ENCODE data around the gene RGL3.
"Not testable (repeated sequence)": the region's sequence is repeated elsewhere in the genome, so short reads cannot be mapped to it uniquely, and the experiment has no call there.

RGL3 gene

DNA sequence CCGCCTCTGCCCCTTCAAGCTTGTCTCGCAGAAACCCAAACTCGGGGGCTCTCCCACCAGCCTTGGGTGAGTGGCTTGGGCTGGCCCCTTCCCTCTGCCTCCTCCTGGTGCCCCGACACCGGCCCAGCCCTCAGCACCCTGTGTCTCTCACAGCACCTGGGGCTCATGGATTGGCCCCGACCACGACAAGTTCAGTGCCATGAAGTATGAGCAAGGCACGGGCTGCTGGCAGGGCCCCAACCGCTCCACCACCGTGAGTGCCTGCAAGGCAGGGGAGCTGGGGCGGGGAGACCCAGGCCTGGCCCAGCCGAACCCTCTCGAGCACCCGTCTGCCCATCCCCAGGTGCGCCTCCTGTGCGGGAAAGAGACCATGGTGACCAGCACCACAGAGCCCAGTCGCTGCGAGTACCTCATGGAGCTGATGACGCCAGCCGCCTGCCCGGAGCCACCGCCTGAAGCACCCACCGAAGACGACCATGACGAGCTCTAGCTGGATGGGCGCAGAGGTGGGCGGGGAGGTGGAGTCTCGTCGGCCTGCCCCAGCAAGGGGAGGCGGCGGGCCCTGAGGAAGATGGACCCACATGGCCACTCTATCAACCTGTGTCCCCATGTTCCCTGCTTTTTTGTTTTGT is 29.9 kb upstream of the RGL3 start:
- DNase-seq, result no peak

- no peak for DNase-seq
Measured at GRCh38 chr19:11448410-11448809, 29.3 kb upstream of the RGL3 start.

- DNase-seq, result no peak
Measured at GRCh38 chr19:11447347-11448262, 28.5 kb upstream of the RGL3 start.

DNA sequence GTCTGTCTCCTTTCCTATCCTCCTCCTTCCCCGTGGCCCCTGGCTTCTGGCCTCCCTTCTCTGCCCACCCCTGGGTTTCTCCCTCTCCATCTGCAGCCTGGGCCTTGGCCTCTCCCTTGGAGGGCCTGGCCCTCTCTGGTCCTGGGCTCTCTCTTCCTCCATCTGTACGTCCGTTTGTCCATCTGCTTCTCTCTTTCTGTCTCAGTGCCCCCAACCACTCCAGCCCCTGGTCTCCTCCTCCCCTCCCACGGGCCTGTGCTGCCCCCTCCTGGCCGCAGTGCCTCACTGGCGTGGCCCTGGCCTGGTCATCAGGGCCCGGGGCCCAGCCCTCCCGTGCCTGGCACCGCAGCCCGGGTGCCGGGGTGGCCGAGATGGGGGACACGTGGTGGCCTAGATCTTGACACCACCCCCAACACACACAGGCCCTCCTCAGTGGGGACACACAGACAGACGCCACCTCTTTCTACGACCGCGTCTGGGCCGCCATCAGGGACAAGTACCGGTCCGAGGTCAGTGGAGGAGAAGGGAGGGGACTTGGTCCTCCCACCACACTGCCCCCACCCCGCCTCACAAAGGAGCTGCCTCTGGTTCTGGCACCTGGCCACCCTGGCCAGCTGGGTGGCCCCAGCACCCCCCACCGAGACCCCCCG is 27.7 kb upstream of the RGL3 start:
- peak; percentile 51 for DNase-seq

- no peak for DNase-seq
Measured at GRCh38 chr19:11446271-11446651, 27.1 kb upstream of the RGL3 start.

DNA sequence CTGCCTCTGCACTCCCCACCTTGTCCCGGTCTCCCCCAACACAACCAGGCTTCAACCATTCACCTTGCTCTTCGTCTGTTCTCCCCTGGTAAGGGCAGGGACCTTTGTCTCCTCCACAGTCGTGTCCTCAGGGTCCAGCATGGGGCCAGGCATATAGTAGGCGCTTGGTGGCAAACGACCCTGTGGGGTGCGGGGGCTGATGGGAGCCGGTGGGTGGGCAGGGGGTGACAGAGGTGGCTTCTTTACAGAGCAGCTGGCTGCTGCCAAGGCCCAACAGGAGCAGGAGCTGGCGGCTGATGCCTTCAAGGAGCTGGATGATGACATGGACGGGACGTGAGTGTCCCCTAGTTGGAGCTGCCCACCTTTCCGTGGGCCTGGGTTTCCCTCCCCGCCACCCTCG is 26.0 kb upstream of the RGL3 start:
- DNase-seq, result no peak

- no peak for DNase-seq
Measured at GRCh38 chr19:11444059-11444458, 24.9 kb upstream of the RGL3 start.

GRCh38 chr19:11437955-11438354 is 18.8 kb upstream of the RGL3 start:
- no peak for DNase-seq

DNA sequence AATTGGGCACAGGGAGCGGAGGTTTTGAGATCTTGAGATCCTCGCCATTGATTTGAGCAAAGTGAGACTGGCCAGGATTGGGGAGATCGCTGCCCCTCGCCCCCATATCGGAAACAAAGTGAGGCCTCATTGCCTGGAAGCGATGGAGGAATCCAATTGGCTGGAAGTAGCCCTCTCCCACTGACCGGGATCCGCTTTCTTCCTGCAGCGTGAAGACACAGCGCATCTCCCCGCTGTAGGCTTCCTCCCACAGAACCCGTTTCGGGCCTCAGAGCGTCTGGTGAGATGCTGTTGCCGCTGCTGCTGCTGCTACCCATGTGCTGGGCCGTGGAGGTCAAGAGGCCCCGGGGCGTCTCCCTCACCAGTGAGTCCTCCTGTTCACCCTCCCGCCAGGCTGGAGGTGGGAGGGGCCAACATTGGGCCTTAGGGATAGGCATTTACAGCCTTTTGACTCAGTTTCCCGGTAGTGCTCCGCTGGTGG is 16.8 kb upstream of the RGL3 start:
- DNase-seq, result no peak

DNA sequence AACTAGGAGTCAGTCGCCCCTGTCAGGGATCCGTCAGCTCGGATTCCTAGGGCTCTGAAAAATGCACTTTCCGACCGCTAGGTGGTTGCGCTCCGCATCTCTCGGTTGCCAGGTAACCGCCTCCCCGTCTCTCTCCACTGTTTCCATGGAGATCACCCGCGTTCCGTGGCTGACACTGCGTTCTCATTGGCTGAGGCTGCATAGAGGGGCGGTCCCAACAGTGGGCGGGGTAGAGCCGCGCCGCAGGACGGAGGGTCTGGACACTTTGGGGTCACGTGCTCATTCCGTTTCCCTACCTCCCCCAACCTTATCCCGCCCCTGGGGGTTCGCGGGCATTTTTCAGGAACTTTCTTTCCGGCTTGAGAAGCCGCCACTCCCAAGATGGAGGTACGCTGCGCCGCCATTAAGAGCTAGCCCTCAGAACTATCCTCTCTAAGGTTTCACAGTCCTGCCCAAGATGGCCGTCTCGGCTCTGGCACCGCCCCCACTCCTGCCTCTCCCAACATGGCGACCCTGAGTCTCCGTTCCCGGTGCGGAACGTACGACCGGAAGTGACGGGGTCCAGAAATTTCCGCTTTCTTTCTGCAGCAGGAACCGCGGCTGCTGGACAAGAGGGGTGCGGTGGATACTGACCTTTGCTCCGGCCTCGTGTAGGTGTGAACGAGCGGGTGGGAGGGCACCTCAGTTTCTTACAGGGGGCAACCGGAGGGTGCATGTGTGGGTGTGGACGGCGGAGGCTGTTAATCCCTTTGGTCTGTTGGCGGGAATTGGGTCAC is 16.1 kb upstream of the RGL3 start, which contains the start of the genes ODAD3 and PRKCSH:
ODAD3 (minus strand) TSS at position 65 of the 776 bp plus-strand sequence. CDS start 105 bp downstream, outside the sequence.
PRKCSH (plus strand) TSS at position 579 of the 776 bp plus-strand sequence. CDS start 483 bp downstream, outside the sequence.
- peak; percentile 97 for DNase-seq

- DNase-seq, result no peak
Measured at GRCh38 chr19:11434703-11435056, 15.6 kb upstream of the RGL3 start.

DNA sequence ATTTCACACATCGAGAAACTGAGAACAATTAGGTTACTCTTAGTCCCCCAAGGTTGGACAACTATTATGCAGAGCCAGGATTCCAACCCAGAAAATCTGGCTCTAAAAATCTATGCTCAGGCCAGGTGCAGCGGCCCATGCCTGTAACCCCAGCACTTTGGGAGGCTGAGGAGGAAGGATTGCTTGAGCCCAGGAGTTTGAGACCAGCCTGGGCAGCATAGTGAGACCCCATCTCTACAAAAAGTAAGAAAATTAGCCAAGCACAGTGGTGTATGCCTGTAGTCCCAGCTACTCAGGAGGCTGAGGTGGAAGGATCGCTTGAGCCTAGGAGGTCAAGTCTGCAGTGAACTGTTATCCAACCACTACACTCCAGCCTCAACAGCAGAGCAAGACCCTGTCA is 14.4 kb upstream of the RGL3 start:
- not testable (repeated sequence) for DNase-seq

- no peak for DNase-seq
Measured at GRCh38 chr19:11426656-11427055, 7.5 kb upstream of the RGL3 start.

- DNase-seq, result no peak
Measured at GRCh38 chr19:11425719-11426457, 6.8 kb upstream of the RGL3 start.

DNA sequence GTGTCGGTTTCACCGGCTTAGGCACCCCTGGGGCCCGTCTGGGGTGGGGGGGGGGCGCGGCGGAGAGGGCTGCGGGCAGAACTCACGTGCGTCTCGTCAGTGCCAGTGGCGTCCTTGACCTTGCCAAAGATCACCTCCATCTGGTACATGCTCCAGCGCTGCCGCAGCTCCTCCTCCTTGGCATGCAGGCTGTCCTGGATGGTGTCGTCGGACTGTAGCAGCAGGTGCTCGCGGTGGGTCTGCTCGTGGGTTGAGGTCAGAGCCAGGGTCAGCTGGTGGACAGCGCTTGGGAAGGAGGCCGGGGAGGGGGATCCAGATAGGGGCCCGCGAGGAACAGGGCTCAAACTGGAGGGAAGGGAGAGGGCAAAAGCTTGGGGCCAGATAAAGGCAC is 4.7 kb upstream of the RGL3 start:
- no peak for DNase-seq

DNA sequence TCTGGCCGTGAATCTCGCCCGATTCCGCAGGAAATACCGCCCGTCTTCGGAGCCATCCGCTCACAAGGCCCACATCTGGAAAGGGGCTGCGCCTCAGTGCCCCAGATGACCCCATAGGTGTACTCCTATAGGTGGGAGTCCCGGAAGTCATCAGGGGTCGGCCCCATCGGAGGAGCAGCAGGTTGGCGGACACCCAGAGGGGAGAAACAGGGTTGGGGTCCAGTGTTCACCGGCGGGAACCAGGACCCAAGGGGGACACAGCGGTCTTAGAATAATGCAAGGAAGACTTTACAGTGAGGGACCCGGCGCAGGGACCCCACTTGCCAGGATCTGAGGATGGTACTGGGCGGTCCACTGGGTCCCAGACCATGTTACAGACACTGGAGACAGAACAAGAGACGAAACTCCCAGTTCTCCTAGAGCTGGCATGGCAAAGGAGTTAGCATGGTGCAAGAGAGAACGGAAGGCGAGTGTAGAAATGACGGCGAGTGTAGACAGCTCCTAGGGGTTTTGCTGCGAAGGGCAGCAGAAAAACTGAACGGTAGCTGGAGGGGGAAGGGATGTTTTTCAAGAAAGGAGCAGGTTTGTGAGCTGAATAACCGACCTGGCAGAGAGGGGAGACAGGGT is 4.2 kb upstream of the RGL3 start:
- no peak for DNase-seq

- peak; percentile 43 for DNase-seq
Measured at GRCh38 chr19:11422163-11423065, 3.3 kb upstream of the RGL3 start.

DNA sequence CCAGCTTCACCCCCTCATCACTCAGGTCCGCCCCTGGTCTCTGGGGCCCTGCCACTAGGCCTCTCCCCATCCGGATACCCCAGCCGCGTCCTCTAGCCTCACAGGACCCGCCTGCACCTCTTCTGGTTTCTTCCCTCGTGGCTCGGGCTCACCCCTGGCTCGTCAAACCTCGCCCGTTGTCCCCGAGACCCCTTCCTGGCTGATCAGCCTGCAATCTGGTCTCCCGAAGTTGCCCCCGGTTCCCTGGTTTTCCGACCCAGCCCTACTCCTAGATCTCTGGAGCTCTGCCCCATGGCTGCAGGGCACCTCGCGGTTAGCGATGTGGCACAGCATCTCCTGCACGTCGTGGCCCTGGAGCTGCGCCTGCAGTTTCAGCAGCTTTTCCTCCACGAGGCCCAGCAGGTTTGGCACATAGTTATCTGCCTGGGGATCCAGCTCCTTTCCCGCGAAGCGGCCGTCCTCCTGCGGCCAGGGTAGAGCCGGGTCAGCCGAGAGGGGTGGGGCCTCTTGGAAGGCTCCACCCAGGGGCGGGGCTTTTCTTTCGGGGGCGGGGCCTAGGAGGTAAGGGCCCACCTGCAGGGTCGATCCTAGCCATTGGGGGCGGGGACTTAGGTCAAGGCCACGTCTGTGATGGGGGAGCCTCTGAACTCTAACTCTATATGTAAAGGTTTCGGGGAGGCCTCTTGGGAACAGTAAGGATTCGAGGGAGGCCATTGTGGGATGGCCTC is 2.4 kb upstream of the RGL3 start:
- no peak for DNase-seq

Measured in activated CD4-positive, alpha-beta T cell treated with anti-CD3 and anti-CD28 coated beads, Interleukin-2, amount 50 U/mL, for 1 hour (primary cell).